Keratinocyte (primary cell): Measurements from ENCODE around the gene POU2F2. TPM values are rescaled to one million over a fixed set of nuclear protein-coding genes. Genes with fewer than 3 reads are reported as not detected.

Source experiments
- DNase-seq: peaks from one replicate; pipeline ENCODE4 v3.0.0-alpha.2; 2011; ENCODE audit warnings: low read depth, missing footprints, low spot score
- FAIRE-seq: peaks from 2 replicates; lab custom pipeline; 2011; peaks lifted over from hg19 to GRCh38; lab: Jason Lieb, UNC
- H2AFZ ChIP-seq: 2 replicates; pipeline ENCODE4 v1.6.0; 2012; ENCODE audit warnings: low read length, control low read depth, inconsistent platforms; ENCODE audit not compliant: control insufficient read depth
- H3K27ac ChIP-seq: 2 replicates; pipeline ENCODE4 v1.5.1; 2011; ENCODE audit warnings: low read length; ENCODE audit not compliant: control insufficient read depth, insufficient read depth
- H3K27me3 ChIP-seq: 3 replicates; pipeline ENCODE4 v1.6.0; 2011; ENCODE audit warnings: low read length; ENCODE audit not compliant: control insufficient read depth, insufficient read depth; ENCODE audit errors: extremely low read depth
- H3K36me3 ChIP-seq, 2 experiments: 2 replicates in 1 of 2; 3 replicates in 1 of 2; pipeline ENCODE4 v1.5.1; 2011; ENCODE audit warnings: low read length in 2 of 2, mild to moderate bottlenecking in 1 of 2; ENCODE audit not compliant: control insufficient read depth in 2 of 2, insufficient read depth in 2 of 2; ENCODE audit errors: extremely low read depth in 1 of 2
- H3K4me1 ChIP-seq: 3 replicates; pipeline ENCODE4 v1.5.1; 2011; ENCODE audit warnings: low read length; ENCODE audit not compliant: control insufficient read depth, insufficient read depth; ENCODE audit errors: extremely low read depth
- H3K4me2 ChIP-seq: 3 replicates; pipeline ENCODE4 v1.6.0; 2011; ENCODE audit warnings: low read depth, low read length; ENCODE audit not compliant: control insufficient read depth, insufficient read depth; ENCODE audit errors: extremely low read depth
- H3K4me3 ChIP-seq, 3 experiments: fragments of 200-600 bp in 1 of 3; sonication (generic) in 1 of 3; 2 replicates in 2 of 3; 3 replicates in 1 of 3; pipeline ENCODE4 v1.5.1; 2011 to 2016; ENCODE audit warnings: low read length in 3 of 3, mild to moderate bottlenecking in 3 of 3, control low read depth in 2 of 3, inconsistent platforms in 1 of 3, low read depth in 1 of 3, mixed read lengths in 1 of 3, mixed run types in 1 of 3, moderate library complexity in 1 of 3; ENCODE audit not compliant: control insufficient read depth in 2 of 3, insufficient read depth in 2 of 3; ENCODE audit errors: extremely low read depth in 1 of 3
- H3K79me2 ChIP-seq: 2 replicates; pipeline ENCODE4 v1.6.0; 2012; ENCODE audit warnings: low read length; ENCODE audit not compliant: control insufficient read depth, insufficient read depth
- H3K9ac ChIP-seq: 3 replicates; pipeline ENCODE4 v1.6.0; 2011; ENCODE audit warnings: low read length; ENCODE audit not compliant: control insufficient read depth, insufficient read depth; ENCODE audit errors: extremely low read depth
- H3K9me1 ChIP-seq: 3 replicates; pipeline ENCODE4 v1.6.0; 2011; ENCODE audit warnings: low read length; ENCODE audit not compliant: control insufficient read depth, insufficient read depth; ENCODE audit errors: extremely low read depth
- H3K9me3 ChIP-seq: 2 replicates; pipeline ENCODE4 v1.5.1; 2012; ENCODE audit warnings: low read depth, low read length; ENCODE audit not compliant: control insufficient read depth
- H4K20me1 ChIP-seq: 3 replicates; pipeline ENCODE4 v1.6.0; 2011; ENCODE audit warnings: low read length; ENCODE audit not compliant: control insufficient read depth, insufficient read depth; ENCODE audit errors: extremely low read depth
- CTCF ChIP-seq, 3 experiments: IDR thresholded peaks in 1 of 3; conservative IDR thresholded peaks in 1 of 3; optimal IDR thresholded peaks in 1 of 3; 2 replicates in 2 of 3; 3 replicates in 1 of 3; pipeline versions ENCODE3 to v1.5.1; 2011; ENCODE audit warnings: low read length in 3 of 3, mild to moderate bottlenecking in 3 of 3, moderate library complexity in 2 of 3, control low read depth in 1 of 3, inconsistent platforms in 1 of 3; ENCODE audit not compliant: insufficient read depth in 2 of 3; ENCODE audit errors: extremely low read depth in 1 of 3
- EZH2 ChIP-seq: IDR thresholded peaks from one replicate; pipeline ENCODE4 v1.6.1; 2012; ENCODE audit warnings: inconsistent platforms, mild to moderate bottlenecking, low read length, moderate library complexity
- dilution Hi-C: fragments of 300-500 bp; cut with MboI; formaldehyde crosslinking; loops from one replicate; pipeline ENCODE4 v1.7.0; 2020; ENCODE audit warnings: low sequenced_read_pairs; ENCODE audit not compliant: extremely low pct_ligation_motif_present
- polyA plus RNA-seq, 5 experiments: library from polyadenylated mRNA; depleted of rRNA in 3 of 5; stranded (reverse) in 3 of 5; stranded (forward) in 1 of 5; unstranded in 1 of 5; fragments of >200 nt; gene quantifications; 1 replicate in 1 of 5; 2 replicates in 3 of 5; 3 replicates in 1 of 5; pipeline versions ENCODE4 v1.2.1 to v1.2.3, GENCODE V29; 2011 to 2012; ENCODE audit warnings: missing spikeins in 2 of 5, low read depth in 1 of 5, low replicate concordance in 1 of 5

The POU2F2 gene
- polyA plus RNA-seq, 1 donor (not counting 4 experiments of a cell fraction or from before 2014, with no cell fraction given) = 7.0 TPM

- no peak overlapping the region for H3K4me3 ChIP-seq
- peaks cover 27% of the 10 kb centered on the region for H3K27me3 ChIP-seq
- H2AFZ ChIP-seq = no peak overlapping the region
- TF ChIP-seq EZH2 (no peak), CTCF (optimal IDR thresholded peaks at IDR 0.05 in 1 of 3, IDR thresholded peaks at IDR 0.05 in 1 of 3, conservative IDR thresholded peaks at IDR 0.05 in 1 of 3; ENCODE audit: extremely low read depth in 1 of 3, insufficient read depth in 2 of 3, low read length in 3 of 3) (no peak)
- no peak overlapping the region for H3K9ac ChIP-seq
- dilution Hi-C loops = no loop called here
- no peak overlapping the region for H3K27ac ChIP-seq
- FAIRE-seq (no peak), DNase-seq (no peak)
- no peaks in the 10 kb centered on the region for H3K9me3 ChIP-seq
- no peaks in the 10 kb centered on the region for H3K36me3 ChIP-seq
- H3K79me2 ChIP-seq = no peaks in the 10 kb centered on the region
- no peaks in the 10 kb centered on the region for H3K4me1 ChIP-seq
- no peaks in the 10 kb centered on the region for H3K9me1 ChIP-seq
- H3K4me2 ChIP-seq = no peak overlapping the region
- H4K20me1 ChIP-seq = no peaks in the 10 kb centered on the region
Observed at GRCh38 chr19:42066075-42066754, 66.0 kb downstream of the POU2F2 start.

GRCh38 chr19:42065511-42065910 lies 66.7 kb downstream of the POU2F2 start:
- Histone ChIP-seq H3K4me3 (no peak overlapping the region), H3K4me1 (no peaks in the 10 kb centered on the region), H3K9me3 (no peaks in the 10 kb centered on the region), H3K9ac (no peak overlapping the region), H3K9me1 (no peaks in the 10 kb centered on the region), H3K27me3 (peaks cover 27% of the 10 kb centered on the region), H3K27ac (no peak overlapping the region), H4K20me1 (no peaks in the 10 kb centered on the region), H3K4me2 (no peak overlapping the region), H2AFZ (no peak overlapping the region), H3K36me3 (no peaks in the 10 kb centered on the region), H3K79me2 (no peaks in the 10 kb centered on the region)
- TF ChIP-seq EZH2 (no peak), CTCF (optimal IDR thresholded peaks at IDR 0.05 in 1 of 3, IDR thresholded peaks at IDR 0.05 in 1 of 3, conservative IDR thresholded peaks at IDR 0.05 in 1 of 3; ENCODE audit: extremely low read depth in 1 of 3, insufficient read depth in 2 of 3, low read length in 3 of 3) (no peak)
- DNase-seq = no peak
- FAIRE-seq = no peak
- dilution Hi-C loops = no loop called here
